Smooth muscle cell (in vitro differentiated cells): Measurements from ENCODE around the gene NPC1. TPM values are rescaled to one million over a fixed set of nuclear protein-coding genes. Genes with fewer than 3 reads are reported as not detected.

Experiments
- DNase-seq: peaks from one replicate; lab custom pipeline; 2025; ENCODE audit not compliant: unreplicated experiment; lab: John Stamatoyannopoulos, UW
- H2AFZ ChIP-seq: fragments of 200-600 bp; sonication (generic); 2 replicates; pipeline ENCODE4 v1.6.0; 2016; ENCODE audit warnings: antibody characterized with exemption, low read depth, mild to moderate bottlenecking
- H3F3A ChIP-seq: fragments of 200-600 bp; sonication (generic); 2 replicates; pipeline ENCODE4 v1.6.0; 2017; ENCODE audit warnings: antibody characterized with exemption, low read depth
- H3K27ac ChIP-seq: fragments of 200-600 bp; sonication (generic); 2 replicates; pipeline ENCODE4 v1.5.1; 2016; ENCODE audit warnings: low read depth, mild to moderate bottlenecking
- H3K27me3 ChIP-seq: fragments of 200-600 bp; sonication (generic); 2 replicates; pipeline ENCODE4 v1.6.1; 2016; ENCODE audit warnings: low read depth, mild to moderate bottlenecking
- H3K36me3 ChIP-seq: fragments of 200-600 bp; sonication (generic); 2 replicates; pipeline ENCODE4 v1.5.1; 2016; ENCODE audit warnings: low read depth
- H3K4me1 ChIP-seq: fragments of 200-600 bp; sonication (generic); 2 replicates; pipeline ENCODE4 v1.5.1; 2016; ENCODE audit warnings: low read depth
- H3K4me2 ChIP-seq: fragments of 200-600 bp; sonication (generic); 2 replicates; pipeline ENCODE4 v1.6.0; 2016; ENCODE audit warnings: mild to moderate bottlenecking
- H3K4me3 ChIP-seq: fragments of 200-600 bp; sonication (generic); 2 replicates; pipeline ENCODE4 v1.5.1; 2016; ENCODE audit warnings: mild to moderate bottlenecking
- H3K79me2 ChIP-seq: fragments of 200-600 bp; sonication (generic); 2 replicates; pipeline ENCODE4 v1.6.0; 2016; ENCODE audit warnings: low read depth, mild to moderate bottlenecking
- H3K9ac ChIP-seq: fragments of 200-600 bp; sonication (generic); 2 replicates; pipeline ENCODE4 v1.6.0; 2016; ENCODE audit warnings: low read depth
- H3K9me3 ChIP-seq: fragments of 200-600 bp; sonication (generic); replicated peaks from 2 replicates; pipeline ENCODE4 v1.5.1; 2016; ENCODE audit warnings: low read depth
- H4K20me1 ChIP-seq: fragments of 200-600 bp; sonication (generic); 2 replicates; pipeline ENCODE4 v1.6.0; 2016; ENCODE audit warnings: low read depth
- WGBS: methylation state at CpG from one replicate; pipeline ENCODE4 v1.1.7; 2016; ENCODE audit warnings: low lambda C conversion rate; 5-methylcytosine and 5-hydroxymethylcytosine counted together
- polyA plus RNA-seq: library from polyadenylated mRNA; unstranded; fragments of >200 nt; fragmentation: Nextera tagmentation; extraction: Ambion mirVana; gene quantifications from 2 replicates; pipeline ENCODE4 v1.2.1, GENCODE V29; 2016
- total RNA-seq: library from RNA; depleted of rRNA; stranded (reverse); fragments of >200 nt; gene quantifications from 2 replicates; pipeline ENCODE4 v1.2.3, GENCODE V29; 2014
- TF ChIP-seq, protein P1 (sequence below): fragments of 200-600 bp; sonication (generic); IDR thresholded peaks from 2 replicates; pipeline ENCODE4 v1.5.1; 2017; ENCODE audit warnings: borderline replicate concordance, mild to moderate bottlenecking, antibody characterized with exemption; ENCODE audit not compliant: insufficient read depth, poor library complexity, severe bottlenecking

The NPC1 gene
- total and polyA plus RNA-seq, 2 experiments from 2014 or later, result 29.9 to 55.5 TPM

DNA sequence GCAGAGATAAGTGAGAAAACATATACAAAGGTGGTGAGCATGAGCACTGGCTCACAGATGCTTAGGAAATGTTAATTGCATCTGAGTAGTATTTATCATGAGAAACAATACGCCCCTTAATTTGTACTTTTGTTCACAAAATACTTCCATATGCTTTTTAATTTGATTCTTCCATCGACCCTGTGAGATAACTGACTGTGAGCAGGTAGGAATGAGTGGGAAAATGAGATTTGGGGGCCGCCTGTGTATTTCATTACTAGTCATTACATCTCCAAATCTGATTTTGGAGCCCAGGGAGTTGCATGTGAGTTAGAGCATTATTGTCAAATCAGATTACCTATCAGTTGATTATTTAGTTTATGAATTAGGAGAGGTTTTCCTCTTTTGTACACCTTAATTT, 36.7 kb upstream of the NPC1 start:
- H3K4me3 ChIP-seq, result no peak overlapping the region
- WGBS, result 89% methylated on average over 3 of the region's 3 CpGs
- no peak overlapping the region for H3K9ac ChIP-seq
- no peaks in the 10 kb centered on the region for H3K36me3 ChIP-seq
- H3F3A ChIP-seq, result no peaks in the 10 kb centered on the region
- peaks cover 40% of the 10 kb centered on the region for H3K27me3 ChIP-seq
- H2AFZ ChIP-seq, result no peak overlapping the region
- no peaks in the 10 kb centered on the region for H3K9me3 ChIP-seq
- peaks cover 5% of the 10 kb centered on the region for H3K4me1 ChIP-seq
- H3K27ac ChIP-seq, result no peak overlapping the region
- H4K20me1 ChIP-seq, result no peaks in the 10 kb centered on the region
- no peaks in the 10 kb centered on the region for H3K79me2 ChIP-seq
- TF ChIP-seq, protein P1, sequence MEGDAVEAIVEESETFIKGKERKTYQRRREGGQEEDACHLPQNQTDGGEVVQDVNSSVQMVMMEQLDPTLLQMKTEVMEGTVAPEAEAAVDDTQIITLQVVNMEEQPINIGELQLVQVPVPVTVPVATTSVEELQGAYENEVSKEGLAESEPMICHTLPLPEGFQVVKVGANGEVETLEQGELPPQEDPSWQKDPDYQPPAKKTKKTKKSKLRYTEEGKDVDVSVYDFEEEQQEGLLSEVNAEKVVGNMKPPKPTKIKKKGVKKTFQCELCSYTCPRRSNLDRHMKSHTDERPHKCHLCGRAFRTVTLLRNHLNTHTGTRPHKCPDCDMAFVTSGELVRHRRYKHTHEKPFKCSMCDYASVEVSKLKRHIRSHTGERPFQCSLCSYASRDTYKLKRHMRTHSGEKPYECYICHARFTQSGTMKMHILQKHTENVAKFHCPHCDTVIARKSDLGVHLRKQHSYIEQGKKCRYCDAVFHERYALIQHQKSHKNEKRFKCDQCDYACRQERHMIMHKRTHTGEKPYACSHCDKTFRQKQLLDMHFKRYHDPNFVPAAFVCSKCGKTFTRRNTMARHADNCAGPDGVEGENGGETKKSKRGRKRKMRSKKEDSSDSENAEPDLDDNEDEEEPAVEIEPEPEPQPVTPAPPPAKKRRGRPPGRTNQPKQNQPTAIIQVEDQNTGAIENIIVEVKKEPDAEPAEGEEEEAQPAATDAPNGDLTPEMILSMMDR, result no peak
- H3K4me2 ChIP-seq, result no peak overlapping the region
- DNase-seq, result no peak

DNA sequence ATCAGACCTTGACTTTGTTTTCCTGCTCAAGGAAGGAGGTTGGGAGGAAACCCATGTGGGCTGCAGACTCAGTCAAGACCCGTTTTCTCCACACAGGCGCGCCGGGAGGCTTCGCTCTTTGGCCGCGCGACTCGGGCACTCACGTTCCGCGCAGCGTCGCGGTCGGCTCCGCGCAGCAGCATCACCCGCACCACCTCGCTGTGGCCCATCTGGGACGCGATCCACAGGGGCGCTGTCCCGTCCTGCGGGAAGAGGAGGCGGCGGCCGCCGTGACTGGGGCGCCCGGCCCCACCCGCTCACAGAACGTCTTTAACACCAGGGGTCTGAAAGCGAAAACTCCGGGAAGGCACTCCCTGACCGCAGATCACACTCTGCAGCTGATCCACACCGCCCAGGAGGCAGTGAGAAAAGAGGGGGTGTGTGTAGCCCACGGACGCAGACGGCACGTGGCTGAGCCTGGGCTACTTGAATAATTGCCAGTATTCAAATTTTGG, 33.1 kb upstream of the NPC1 start:
- peak; percentile 26 for DNase-seq
- H3K9ac ChIP-seq, result no peak overlapping the region
- peaks cover 5% of the 10 kb centered on the region for H3K4me1 ChIP-seq
- H3K36me3 ChIP-seq, result no peaks in the 10 kb centered on the region
- H3K79me2 ChIP-seq, result no peaks in the 10 kb centered on the region
- no peaks in the 10 kb centered on the region for H4K20me1 ChIP-seq
- H3K27me3 ChIP-seq, result peaks cover 44% of the 10 kb centered on the region
- no peaks in the 10 kb centered on the region for H3F3A ChIP-seq
- H3K9me3 ChIP-seq, result no peaks in the 10 kb centered on the region
- 4% methylated on average over 41 of the region's 41 CpGs for WGBS
- H3K4me2 ChIP-seq, result peak overlapping the region; percentile 91
- H3K27ac ChIP-seq, result no peak overlapping the region
- peak overlapping the region; percentile 47 for H2AFZ ChIP-seq
- TF ChIP-seq, protein P1, result no peak
- H3K4me3 ChIP-seq, result peak overlapping the region; percentile 55

DNA sequence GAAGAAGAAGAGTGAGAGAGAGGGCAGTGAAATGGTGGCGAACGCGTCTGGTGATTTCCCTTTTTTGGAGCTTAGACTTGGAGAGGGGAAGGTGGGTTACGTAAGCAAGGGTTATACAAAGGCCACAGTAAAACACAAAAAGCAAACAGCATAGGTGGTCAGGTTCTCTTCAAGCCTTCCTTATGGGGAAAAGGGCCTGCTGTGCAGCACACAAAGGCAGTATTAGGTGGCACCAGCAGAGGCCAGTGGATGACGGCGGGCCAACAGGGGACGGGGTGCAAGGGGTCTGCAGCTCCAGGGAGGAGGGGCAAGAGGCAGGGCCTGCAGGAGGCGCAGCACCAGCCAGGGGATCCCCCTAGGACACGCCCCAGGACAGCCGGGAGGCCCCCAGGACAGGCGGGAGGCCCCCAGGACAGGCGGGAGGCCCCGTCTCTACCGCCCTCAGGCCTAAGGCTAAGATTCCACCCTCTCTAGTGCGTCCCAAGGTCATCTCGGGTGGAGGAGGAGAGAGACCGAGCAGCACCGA, 32.6 kb upstream of the NPC1 start:
- Histone ChIP-seq H3K36me3 (no peaks in the 10 kb centered on the region), H3K27ac (no peak overlapping the region), H3K9ac (no peak overlapping the region), H3K4me1 (peaks cover 5% of the 10 kb centered on the region), H4K20me1 (no peaks in the 10 kb centered on the region), H2AFZ (peak overlapping the region; percentile 47), H3K4me3 (peak overlapping the region; percentile 55), H3K79me2 (no peaks in the 10 kb centered on the region), H3K27me3 (peaks cover 44% of the 10 kb centered on the region), H3K4me2 (peak overlapping the region; percentile 91), H3K9me3 (no peaks in the 10 kb centered on the region), H3F3A (no peaks in the 10 kb centered on the region)
- TF ChIP-seq, protein P1, result no peak
- peak; percentile 26 for DNase-seq
- WGBS, result 26% methylated on average over 17 of the region's 18 CpGs

DNA sequence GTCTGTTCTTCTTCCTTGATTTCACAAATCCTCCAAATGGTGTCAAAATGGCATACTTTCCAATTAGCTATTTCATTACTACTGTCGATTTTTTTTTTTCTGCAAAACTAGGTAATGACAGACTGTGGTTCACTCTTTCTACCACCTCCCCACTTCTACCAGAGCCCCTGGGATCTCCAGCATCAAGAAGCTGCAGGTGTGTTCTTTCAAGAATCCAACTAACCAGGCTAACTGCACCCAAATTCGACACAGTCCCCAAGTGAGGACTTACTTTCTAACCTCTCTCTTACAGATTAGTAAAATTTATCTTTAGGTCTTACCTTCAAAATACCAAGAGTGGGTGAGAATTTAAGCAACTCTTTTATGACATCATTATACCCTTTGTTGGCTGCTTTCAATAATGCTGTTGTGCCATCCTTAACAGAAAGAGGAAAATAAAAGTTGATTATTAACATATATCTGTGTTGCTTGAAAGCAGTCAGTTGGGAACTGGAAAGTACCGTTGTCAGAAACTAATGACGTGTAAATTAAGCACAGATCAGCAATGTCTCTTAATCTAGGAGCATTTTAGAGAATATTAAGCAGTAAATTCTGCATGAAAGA, 31.2 kb upstream of the NPC1 start:
- Histone ChIP-seq H3K27ac (no peak overlapping the region), H3K4me2 (no peak overlapping the region), H3K4me1 (peaks cover 5% of the 10 kb centered on the region), H3K9ac (no peak overlapping the region), H3F3A (no peaks in the 10 kb centered on the region), H3K9me3 (no peaks in the 10 kb centered on the region), H3K36me3 (no peaks in the 10 kb centered on the region), H3K79me2 (no peaks in the 10 kb centered on the region), H4K20me1 (no peaks in the 10 kb centered on the region), H3K4me3 (no peak overlapping the region), H2AFZ (no peak overlapping the region), H3K27me3 (peaks cover 44% of the 10 kb centered on the region)
- 87% methylated on average over 4 of the region's 4 CpGs for WGBS
- no peak for DNase-seq
- TF ChIP-seq, protein P1, result no peak
